Kidney (tissue), 14 donors: ENCODE data around the gene ENOSF1. TPM values are rescaled to one million over a fixed set of nuclear protein-coding genes. Genes with fewer than 3 reads are reported as not detected.

ENCODE experiments used
- DNase-seq, 5 donors: peaks; one replicate each; pipeline ENCODE4 v3.0.0-alpha.2; 2013 to 2020
- FAIRE-seq: peaks from 2 replicates; lab custom pipeline; 2012; peaks lifted over from hg19 to GRCh38; lab: Jason Lieb, UNC
- H3K27ac ChIP-seq, 2 donors: one replicate each; pipeline ENCODE4 v1.7.0; 2013; ENCODE audit warnings: low read depth in 2 of 2, low read length in 2 of 2, inconsistent platforms in 1 of 2
- H3K27me3 ChIP-seq: one replicate; pipeline ENCODE4 v1.7.1; 2013; ENCODE audit warnings: low read length, inconsistent platforms; ENCODE audit not compliant: control insufficient read depth, insufficient read depth
- H3K36me3 ChIP-seq, 3 donors: one replicate each; pipeline versions ENCODE4 v1.7.0 to v1.7.1; 2013; ENCODE audit warnings: low read length in 3 of 3, control low read depth in 1 of 3, inconsistent platforms in 1 of 3; ENCODE audit not compliant: insufficient read depth in 3 of 3, control insufficient read depth in 2 of 3
- H3K4me1 ChIP-seq, 3 donors: one replicate each; pipeline versions ENCODE4 v1.7.0 to v1.7.1; 2013; ENCODE audit warnings: low read length in 3 of 3, inconsistent platforms in 1 of 3, low read depth in 1 of 3; ENCODE audit not compliant: control insufficient read depth in 2 of 3, insufficient read depth in 2 of 3
- H3K4me3 ChIP-seq, 3 donors: one replicate each; pipeline versions ENCODE4 v1.7.0 to v1.8.1; 2013; ENCODE audit warnings: low read length in 3 of 3, control low read depth in 1 of 3, inconsistent platforms in 1 of 3
- H3K9ac ChIP-seq, 3 donors: one replicate each; pipeline versions ENCODE4 v1.7.0 to v1.7.1; 2013; ENCODE audit warnings: low read length in 3 of 3, control low read depth in 1 of 3, inconsistent platforms in 1 of 3
- H3K9me3 ChIP-seq, 3 donors: one replicate each; pipeline versions ENCODE4 v1.7.0 to v1.7.1; 2013; ENCODE audit warnings: low read length in 3 of 3, control low read depth in 1 of 3, inconsistent platforms in 1 of 3; ENCODE audit not compliant: control insufficient read depth in 2 of 3, insufficient read depth in 1 of 3
- intact Hi-C: fragments of 100-400 bp; cut with DNase I; formaldehyde crosslinking; loops from one replicate; pipeline ENCODE4 v1.11.1; 2022
- polyA plus RNA-seq: library from polyadenylated mRNA; stranded (reverse); fragments of 350-450 nt; fragmentation: Illumina TruSeq; extraction: RNeasy Lipid Tissue Mini Kit (QIAGEN cat#74804); gene quantifications from one replicate; pipeline ENCODE4 v1.2.3, GENCODE V29; 2014; ENCODE audit warnings: low read depth, low replicate concordance; ENCODE audit not compliant: insufficient read depth
- total RNA-seq: library from RNA; stranded (reverse); fragmentation: NEBNext Ultra II Directional; extraction: Animal tissue kit (Norgen Biotek cat#: 25700); gene quantifications from one replicate; pipeline ENCODE4 v1.2.1, GENCODE V29; 2021
- TF ChIP-seq, protein P1 (sequence below): IDR thresholded peaks from 3 replicates; pipeline ENCODE4 v1.5.1; 2012; ENCODE audit warnings: mild to moderate bottlenecking, moderate library complexity, borderline replicate concordance; ENCODE audit not compliant: insufficient read depth; ENCODE audit errors: extremely low read depth
- donor health status: control.
- donor health status: control.
- donor health status: control.
- donor health status: control.
- donor health status: control.
- donor health status: DM: yes; HTN: yes; CAD: no.
- donor health status: Normal renal cell carcinoma (clear cell type).

The ENOSF1 gene
- total and polyA plus RNA-seq, 2 donors from 2014 or later: 110 to 132 TPM

DNA sequence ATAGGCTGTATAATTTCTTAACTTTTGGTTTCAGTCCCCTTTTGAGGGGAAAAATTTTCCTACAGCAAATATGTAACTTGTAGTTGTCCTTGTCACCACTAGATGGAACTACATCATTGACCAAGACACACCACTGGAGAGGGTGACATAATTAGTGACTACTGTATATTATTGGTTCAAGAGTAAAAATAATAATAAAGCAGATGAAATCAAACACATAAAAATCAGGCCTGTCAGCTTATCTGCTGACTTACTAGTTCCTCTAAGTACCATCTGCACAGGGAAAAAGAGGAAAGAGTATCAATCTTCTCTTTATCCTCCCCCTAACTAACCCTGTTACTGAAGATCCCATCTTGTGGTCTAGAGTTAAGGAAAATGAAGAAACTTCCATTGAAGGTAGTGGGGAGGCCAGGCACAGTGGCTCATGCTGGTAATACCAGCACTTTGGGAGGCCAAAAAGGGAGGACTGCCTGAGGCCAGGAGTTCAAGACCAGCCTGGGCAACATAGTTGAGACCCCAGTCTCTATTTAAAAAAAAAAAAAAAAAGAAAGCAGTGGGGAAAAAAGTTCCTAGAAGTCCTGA, 29.6 kb upstream of the ENOSF1 start:
- peak; percentile 66 for FAIRE-seq
- no peak overlapping the region for H3K27ac ChIP-seq
- intact Hi-C loops: loop anchor here (5.0 kb wide), 1 partner anchor 90 kb away; no protein-coding TSS in a partner anchor
- no peaks in the 10 kb centered on the region for H3K27me3 ChIP-seq
- peaks cover 0 to 18% (median 9%) of the 10 kb centered on the region in 3 donors for H3K36me3 ChIP-seq
- TF ChIP-seq, protein P1, sequence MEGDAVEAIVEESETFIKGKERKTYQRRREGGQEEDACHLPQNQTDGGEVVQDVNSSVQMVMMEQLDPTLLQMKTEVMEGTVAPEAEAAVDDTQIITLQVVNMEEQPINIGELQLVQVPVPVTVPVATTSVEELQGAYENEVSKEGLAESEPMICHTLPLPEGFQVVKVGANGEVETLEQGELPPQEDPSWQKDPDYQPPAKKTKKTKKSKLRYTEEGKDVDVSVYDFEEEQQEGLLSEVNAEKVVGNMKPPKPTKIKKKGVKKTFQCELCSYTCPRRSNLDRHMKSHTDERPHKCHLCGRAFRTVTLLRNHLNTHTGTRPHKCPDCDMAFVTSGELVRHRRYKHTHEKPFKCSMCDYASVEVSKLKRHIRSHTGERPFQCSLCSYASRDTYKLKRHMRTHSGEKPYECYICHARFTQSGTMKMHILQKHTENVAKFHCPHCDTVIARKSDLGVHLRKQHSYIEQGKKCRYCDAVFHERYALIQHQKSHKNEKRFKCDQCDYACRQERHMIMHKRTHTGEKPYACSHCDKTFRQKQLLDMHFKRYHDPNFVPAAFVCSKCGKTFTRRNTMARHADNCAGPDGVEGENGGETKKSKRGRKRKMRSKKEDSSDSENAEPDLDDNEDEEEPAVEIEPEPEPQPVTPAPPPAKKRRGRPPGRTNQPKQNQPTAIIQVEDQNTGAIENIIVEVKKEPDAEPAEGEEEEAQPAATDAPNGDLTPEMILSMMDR: peak; percentile 76
- no peak overlapping the region for H3K4me3 ChIP-seq
- no peaks in the 10 kb centered on the region for H3K4me1 ChIP-seq
- no peaks in the 10 kb centered on the region for H3K9me3 ChIP-seq
- no peak overlapping the region for H3K9ac ChIP-seq
- DNase-seq: peak in 2 of 5 donors; percentile 26 to 53

DNA sequence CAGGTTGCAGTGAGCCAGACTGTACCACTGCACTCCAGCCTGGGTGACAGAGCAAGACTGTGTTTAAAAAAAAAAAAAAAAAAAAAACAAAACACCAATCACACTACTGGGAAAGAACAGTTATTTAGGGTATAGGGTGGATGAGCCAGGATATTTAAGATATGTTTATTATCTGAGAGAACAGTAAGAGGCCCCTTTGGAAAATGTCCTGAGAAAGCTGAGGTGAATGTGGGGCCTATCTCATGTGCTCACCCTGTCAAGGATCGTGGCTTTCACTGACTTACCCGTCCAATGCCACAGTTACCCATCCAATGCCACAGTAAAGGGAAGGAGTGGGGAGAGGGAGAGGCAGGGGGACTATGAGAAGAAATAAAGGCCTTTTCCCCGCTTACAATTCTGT, 19.9 kb upstream of the ENOSF1 start:
- H3K9me3 ChIP-seq: no peaks in the 10 kb centered on the region
- peaks cover 6 to 11% (median 6%) of the 10 kb centered on the region in 3 donors for H3K36me3 ChIP-seq
- FAIRE-seq: no peak
- no peak for DNase-seq
- H3K4me1 ChIP-seq: no peaks in the 10 kb centered on the region
- H3K27me3 ChIP-seq: no peaks in the 10 kb centered on the region
- H3K9ac ChIP-seq: no peak overlapping the region
- no peak overlapping the region for H3K4me3 ChIP-seq
- TF ChIP-seq, protein P1: no peak
- intact Hi-C loops: no loop called here
- no peak overlapping the region for H3K27ac ChIP-seq

DNA sequence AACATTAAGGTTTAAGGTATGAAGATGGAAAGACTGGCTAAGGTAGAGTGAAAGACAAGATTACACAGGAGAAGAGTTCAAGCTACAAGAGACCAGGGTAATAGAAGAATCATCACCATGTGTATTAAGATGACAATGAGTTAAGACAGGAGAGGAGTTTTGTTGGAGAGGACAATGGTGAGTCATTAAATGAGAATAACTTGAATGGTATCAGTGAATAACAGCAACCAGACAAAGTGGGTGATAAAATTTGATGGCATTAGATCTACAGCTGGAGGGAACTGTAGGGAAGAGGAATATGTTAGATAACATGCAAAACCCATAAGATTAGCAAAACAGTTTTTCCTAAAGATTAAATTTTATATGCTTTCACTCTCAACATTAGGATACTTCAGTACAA, 18.8 kb upstream of the ENOSF1 start:
- H3K36me3 ChIP-seq: peaks cover 6 to 8% (median 6%) of the 10 kb centered on the region in 3 donors
- DNase-seq: no peak
- H3K9me3 ChIP-seq: no peaks in the 10 kb centered on the region
- H3K27ac ChIP-seq: no peak overlapping the region
- H3K4me3 ChIP-seq: no peak overlapping the region
- no peaks in the 10 kb centered on the region for H3K4me1 ChIP-seq
- H3K27me3 ChIP-seq: no peaks in the 10 kb centered on the region
- intact Hi-C loops: no loop called here
- TF ChIP-seq, protein P1: no peak
- no peak overlapping the region for H3K9ac ChIP-seq
- no peak for FAIRE-seq
